GM10266 (cell line): Measurements from ENCODE around the gene GSX2.

ENCODE experiments used
- DNase-seq: peaks from one replicate; pipeline ENCODE4 v3.0.0; 2012; ENCODE audit errors: extremely low spot score
- CTCF ChIP-seq: IDR thresholded peaks from 2 replicates; pipeline ENCODE4 v1.5.1; 2012; ENCODE audit warnings: mild to moderate bottlenecking, low read depth; ENCODE audit not compliant: control insufficient read depth, insufficient read depth; ENCODE audit errors: missing control alignments

The GSX2 gene

GRCh38 chr4:54061067-54061466, 38.9 kb upstream of the GSX2 start:
- no peak for DNase-seq

GRCh38 chr4:54061873-54062272, 38.1 kb upstream of the GSX2 start:
- no peak for TF ChIP-seq CTCF
- no peak for DNase-seq

More at GRCh38 chr4:54061067-54061466, 38.9 kb upstream of the GSX2 start:
- TF ChIP-seq CTCF, result no peak

GRCh38 chr4:54062392-54062791, 37.6 kb upstream of the GSX2 start:
- TF ChIP-seq CTCF, result no peak
- no peak for DNase-seq

GRCh38 chr4:54063229-54063628, 36.7 kb upstream of the GSX2 start:
- TF ChIP-seq CTCF, result no peak
- DNase-seq, result peak; percentile 33

GRCh38 chr4:54063737-54064316, 36.1 kb upstream of the GSX2 start:
- DNase-seq, result peak; percentile 52
- TF ChIP-seq CTCF, result no peak

- DNase-seq, result peak; percentile 96
- peak; percentile 3 for TF ChIP-seq CTCF
These were observed 35.4 kb upstream of the GSX2 start, which contains the start of gene CHIC2 for GRCh38 chr4:54064317-54065111. TSS of gene CHIC2 (minus strand) at chr4:54064605. CDS start at chr4:54064300, 305 bp downstream.
